DND-41 (cell line): Measurements from ENCODE around the gene ALG12.

Source experiments
- ATAC-seq: fragments of 200-7000 bp; cut with Tn5 transposase; 3 replicates; pipeline ENCODE4 v1.9.1; 2021; ENCODE audit warnings: low read depth; ENCODE audit not compliant: insufficient read depth
- DNase-seq: peaks from one replicate; pipeline ENCODE4 v3.0.0-alpha.2; 2020
- H2AFZ ChIP-seq: 2 replicates; pipeline ENCODE4 v1.6.0; 2012; ENCODE audit warnings: low read depth, low read length
- H3K27ac ChIP-seq: 2 replicates; pipeline ENCODE4 v1.5.1; 2012; ENCODE audit warnings: low read length, inconsistent platforms
- H3K27me3 ChIP-seq: fragments of 200-600 bp; sonication (generic); 2 replicates; pipeline ENCODE4 v1.6.0; 2012; ENCODE audit warnings: low read length, mild to moderate bottlenecking, inconsistent platforms; ENCODE audit not compliant: insufficient read depth, poor library complexity
- H3K36me3 ChIP-seq: 2 replicates; pipeline ENCODE4 v1.5.1; 2012; ENCODE audit warnings: low read length, inconsistent platforms; ENCODE audit not compliant: insufficient read depth
- H3K4me1 ChIP-seq: 2 replicates; pipeline ENCODE4 v1.5.1; 2012; ENCODE audit warnings: mild to moderate bottlenecking, low read length; ENCODE audit not compliant: insufficient read depth
- H3K4me2 ChIP-seq: 2 replicates; pipeline ENCODE4 v1.6.0; 2012; ENCODE audit warnings: mild to moderate bottlenecking, moderate library complexity, low read length, inconsistent platforms; ENCODE audit not compliant: insufficient read depth
- H3K4me3 ChIP-seq, 2 experiments: fragments of 200-600 bp in 1 of 2; shearing (Covaris generic) in 1 of 2; 2 replicates each; pipeline ENCODE4 v1.5.1; 2012 to 2016; ENCODE audit warnings: inconsistent platforms in 2 of 2, low read length in 2 of 2, mild to moderate bottlenecking in 2 of 2, low read depth in 1 of 2, moderate library complexity in 1 of 2
- H3K79me2 ChIP-seq: 2 replicates; pipeline ENCODE4 v1.6.0; 2012; ENCODE audit warnings: low read length, inconsistent platforms; ENCODE audit not compliant: insufficient read depth
- H3K9ac ChIP-seq: 2 replicates; pipeline ENCODE4 v1.6.0; 2012; ENCODE audit warnings: low read depth, mild to moderate bottlenecking, inconsistent platforms, low read length, moderate library complexity
- H3K9me3 ChIP-seq: 2 replicates; pipeline ENCODE4 v1.5.1; 2012; ENCODE audit warnings: low read length, moderate library complexity, mild to moderate bottlenecking, inconsistent platforms; ENCODE audit not compliant: insufficient read depth, severe bottlenecking
- H4K20me1 ChIP-seq: 2 replicates; pipeline ENCODE4 v1.6.0; 2012; ENCODE audit warnings: low read length; ENCODE audit not compliant: insufficient read depth
- EZH2 ChIP-seq: IDR thresholded peaks from 3 replicates; pipeline ENCODE4 v1.6.1; 2012; ENCODE audit warnings: borderline replicate concordance, low read depth, mild to moderate bottlenecking, moderate library complexity, low read length, inconsistent platforms; ENCODE audit not compliant: severe bottlenecking
- TF ChIP-seq, protein P1 (sequence below): IDR thresholded peaks from 2 replicates; pipeline ENCODE4 v1.5.1; 2012; ENCODE audit warnings: borderline replicate concordance, low read length, moderate library complexity, mild to moderate bottlenecking; ENCODE audit not compliant: poor library complexity, severe bottlenecking; ENCODE audit errors: extremely low read depth

Gene ALG12

DNA sequence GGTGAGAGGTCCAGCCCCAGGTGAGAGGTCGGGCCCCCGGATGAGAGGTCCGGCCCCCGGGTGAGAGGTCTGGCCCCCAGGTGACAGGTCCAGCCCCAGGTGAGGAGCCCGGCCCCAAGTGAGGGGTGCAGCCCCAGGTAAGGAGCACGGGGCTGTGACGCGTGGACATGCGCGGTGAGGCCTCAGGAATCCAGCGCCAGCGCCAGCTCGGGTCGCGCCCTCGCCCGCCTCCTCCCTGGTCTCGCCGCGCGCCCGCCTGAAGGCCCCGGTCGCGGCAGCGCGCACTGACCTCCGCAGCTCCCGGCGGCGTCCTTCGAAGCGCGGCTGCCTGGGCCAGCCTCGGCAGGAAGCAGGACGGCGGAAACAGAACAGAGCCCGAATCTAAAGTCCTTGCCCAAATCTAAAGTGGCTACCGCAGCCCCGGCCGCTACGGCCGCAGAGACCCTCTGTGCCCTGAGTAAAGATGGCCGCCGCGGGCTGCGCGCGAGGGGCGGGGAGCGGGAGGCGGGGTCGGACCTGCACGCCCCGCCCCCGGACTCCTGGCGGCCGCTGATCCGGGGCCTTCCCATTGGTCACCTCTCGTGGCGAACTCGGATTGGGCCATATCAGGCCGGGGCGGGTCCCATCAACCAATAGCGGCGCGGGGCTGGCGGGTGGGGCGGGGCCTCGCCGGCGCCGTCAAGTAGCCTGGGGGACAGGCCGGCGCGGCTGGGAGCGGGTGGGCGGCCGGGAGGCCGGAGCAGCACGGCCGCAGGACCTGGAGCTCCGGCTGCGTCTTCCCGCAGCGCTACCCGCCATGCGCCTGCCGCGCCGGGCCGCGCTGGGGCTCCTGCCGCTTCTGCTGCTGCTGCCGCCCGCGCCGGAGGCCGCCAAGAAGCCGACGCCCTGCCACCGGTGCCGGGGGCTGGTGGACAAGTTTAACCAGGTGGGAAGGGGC lies at the start of gene ALG12, which contains the start of gene CRELD2:
Gene ALG12, minus strand, starts transcription at position 465 of the 937 bp plus-strand sequence. CDS start 4,673 bp downstream, outside the sequence.
Gene CRELD2, plus strand, starts transcription at position 661 of the 937 bp plus-strand sequence. Its CDS starts 136 bp downstream, at position 797.
- peak within 1 kb of the TSS; percentile 59 to 80 for H3K4me3 ChIP-seq
- ATAC-seq (peak; percentile 97), DNase-seq (peak; percentile 97)
- peak within 1 kb of the TSS; percentile 84 for H3K9ac ChIP-seq
- H3K4me1 ChIP-seq = peaks cover 24% of the 10 kb centered on the region
- TF ChIP-seq, protein P1, sequence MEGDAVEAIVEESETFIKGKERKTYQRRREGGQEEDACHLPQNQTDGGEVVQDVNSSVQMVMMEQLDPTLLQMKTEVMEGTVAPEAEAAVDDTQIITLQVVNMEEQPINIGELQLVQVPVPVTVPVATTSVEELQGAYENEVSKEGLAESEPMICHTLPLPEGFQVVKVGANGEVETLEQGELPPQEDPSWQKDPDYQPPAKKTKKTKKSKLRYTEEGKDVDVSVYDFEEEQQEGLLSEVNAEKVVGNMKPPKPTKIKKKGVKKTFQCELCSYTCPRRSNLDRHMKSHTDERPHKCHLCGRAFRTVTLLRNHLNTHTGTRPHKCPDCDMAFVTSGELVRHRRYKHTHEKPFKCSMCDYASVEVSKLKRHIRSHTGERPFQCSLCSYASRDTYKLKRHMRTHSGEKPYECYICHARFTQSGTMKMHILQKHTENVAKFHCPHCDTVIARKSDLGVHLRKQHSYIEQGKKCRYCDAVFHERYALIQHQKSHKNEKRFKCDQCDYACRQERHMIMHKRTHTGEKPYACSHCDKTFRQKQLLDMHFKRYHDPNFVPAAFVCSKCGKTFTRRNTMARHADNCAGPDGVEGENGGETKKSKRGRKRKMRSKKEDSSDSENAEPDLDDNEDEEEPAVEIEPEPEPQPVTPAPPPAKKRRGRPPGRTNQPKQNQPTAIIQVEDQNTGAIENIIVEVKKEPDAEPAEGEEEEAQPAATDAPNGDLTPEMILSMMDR = no peak
- no peak for TF ChIP-seq EZH2
- H3K36me3 ChIP-seq = peaks cover 24% of the 10 kb centered on the region
- H3K27me3 ChIP-seq = no peaks in the 10 kb centered on the region
- H3K4me2 ChIP-seq = peak within 1 kb of the TSS; percentile 97
- H2AFZ ChIP-seq = peak within 1 kb of the TSS; percentile 92
- peaks cover 9% of the 10 kb centered on the region for H4K20me1 ChIP-seq
- H3K9me3 ChIP-seq = no peaks in the 10 kb centered on the region
- peaks cover 29% of the 10 kb centered on the region for H3K79me2 ChIP-seq
- peak within 1 kb of the TSS; percentile 82 for H3K27ac ChIP-seq

DNA sequence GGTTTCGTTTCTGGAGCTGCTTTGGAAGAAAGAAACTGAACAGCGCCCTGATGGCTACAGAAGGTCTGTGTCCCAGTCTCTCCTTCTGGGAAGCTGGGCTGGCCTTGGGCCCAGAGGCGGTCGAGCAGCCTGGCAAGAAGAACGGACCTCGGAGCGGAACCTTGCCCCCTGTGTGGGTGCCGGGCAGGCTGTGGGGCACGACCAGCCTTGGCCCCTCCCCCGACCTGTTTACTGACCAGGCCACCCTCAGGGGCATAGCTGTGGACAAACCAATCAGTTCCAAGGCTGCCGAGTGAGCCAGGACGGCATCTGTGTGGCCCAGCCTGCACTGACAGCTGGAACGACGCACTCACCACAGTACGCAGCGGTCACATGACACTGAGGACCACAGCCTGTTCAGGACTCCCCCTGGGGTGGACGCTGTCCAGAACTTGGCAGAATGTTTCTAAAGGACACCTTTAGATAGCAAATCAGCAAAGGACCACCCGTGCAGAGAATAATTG lies 49.5 kb upstream of the ALG12 start:
- Histone ChIP-seq H3K27ac (no peak overlapping the region), H3K9ac (no peak overlapping the region), H3K36me3 (peaks cover 18% of the 10 kb centered on the region), H3K4me2 (no peak overlapping the region), H3K9me3 (no peaks in the 10 kb centered on the region), H3K27me3 (no peaks in the 10 kb centered on the region), H3K4me1 (peaks cover 42% of the 10 kb centered on the region), H3K4me3 (no peak overlapping the region), H3K79me2 (peaks cover 15% of the 10 kb centered on the region), H4K20me1 (peaks cover 35% of the 10 kb centered on the region), H2AFZ (no peak overlapping the region)
- DNase-seq = peak; percentile 2
- no peak for ATAC-seq
- no peak for TF ChIP-seq EZH2
- TF ChIP-seq, protein P1 = no peak

DNA sequence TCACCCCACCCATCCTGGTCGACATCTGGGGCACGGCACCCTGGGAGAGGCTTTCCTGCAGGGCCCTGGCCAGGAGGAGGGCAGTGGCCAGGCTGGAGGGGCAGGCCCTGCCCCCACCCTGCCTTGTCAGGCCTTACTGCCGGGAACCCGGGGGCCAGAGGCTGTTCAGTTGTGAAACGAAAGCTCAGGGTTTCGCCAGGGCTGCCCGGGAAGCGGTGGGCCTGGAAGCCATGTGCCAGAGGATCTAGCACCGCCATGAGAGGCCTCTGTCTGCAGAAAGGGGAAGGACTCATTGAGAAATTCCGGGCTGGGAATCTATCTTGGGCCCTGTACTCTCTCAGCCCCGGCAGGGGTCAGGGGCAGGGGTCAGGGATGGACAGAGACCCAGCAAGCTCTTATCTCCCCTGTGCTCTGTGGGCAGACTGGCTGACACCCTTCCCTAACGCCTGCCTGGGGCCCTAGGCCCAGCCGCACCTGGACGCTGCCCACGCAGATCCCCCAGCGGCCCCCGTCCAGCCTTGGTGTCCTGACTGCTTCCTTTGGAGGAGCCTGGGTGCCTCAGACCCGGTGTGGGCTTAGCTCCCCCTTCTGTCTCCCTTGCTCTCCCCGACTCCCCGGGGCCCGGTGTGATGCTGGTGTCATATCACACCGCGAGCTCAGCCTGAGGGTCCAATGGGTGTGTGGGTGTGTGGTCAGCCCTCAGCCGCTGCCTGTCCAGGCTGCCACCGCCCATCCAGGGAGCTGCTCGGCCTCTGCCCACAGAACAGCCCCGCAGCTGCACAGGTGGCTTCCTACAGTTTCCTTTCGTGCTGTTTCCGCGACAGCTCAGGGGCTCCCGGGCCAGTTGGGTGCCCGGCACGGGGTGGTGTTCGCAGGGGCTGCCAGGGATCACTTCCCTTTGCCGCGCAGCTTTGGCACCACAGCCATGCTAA lies 48.8 kb upstream of the ALG12 start:
- H3K4me1 ChIP-seq = peaks cover 42% of the 10 kb centered on the region
- H2AFZ ChIP-seq = no peak overlapping the region
- no peaks in the 10 kb centered on the region for H3K27me3 ChIP-seq
- H3K36me3 ChIP-seq = peaks cover 23% of the 10 kb centered on the region
- DNase-seq (peak; percentile 7), ATAC-seq (no peak)
- H3K4me3 ChIP-seq = no peak overlapping the region
- H3K79me2 ChIP-seq = peaks cover 22% of the 10 kb centered on the region
- no peak for TF ChIP-seq EZH2
- TF ChIP-seq, protein P1 = no peak
- no peaks in the 10 kb centered on the region for H3K9me3 ChIP-seq
- no peak overlapping the region for H3K9ac ChIP-seq
- no peak overlapping the region for H3K4me2 ChIP-seq
- peaks cover 42% of the 10 kb centered on the region for H4K20me1 ChIP-seq
- H3K27ac ChIP-seq = no peak overlapping the region
